ENCODE results near the gene MST1. TPM values are rescaled to one million over a fixed set of nuclear protein-coding genes. Genes with fewer than 3 reads are reported as not detected.
A peak's percentile ranks its signal among the peaks of the same experiment; 100 is the strongest.

Gene MST1
- 12.4 and 21.6 TPM in 2 replicates for total RNA-seq

GRCh38 chr3:49689046-49689907 is at the start of gene MST1, which contains the start of gene RNF123:
Gene MST1 (minus strand): TSS chr3:49689474. CDS start chr3:49688691, 783 bp downstream.
Gene RNF123 (plus strand): TSS chr3:49689557. CDS start chr3:49691166, 1,609 bp downstream.
- TF ChIP-seq CTCF (IDR thresholded peaks at IDR 0.05; ENCODE audit: insufficient read depth, low read length, poor library complexity, severe bottlenecking), result peak; percentile 45
- DNase-seq (ENCODE audit: low read depth), result peak; percentile 45
- H3K36me3 ChIP-seq (ENCODE audit: control insufficient read depth, insufficient read depth, low read length), result peaks cover under 1% of the 10 kb centered on the region
- peaks cover 2% of the 10 kb centered on the region for H3K27me3 ChIP-seq (ENCODE audit: control insufficient read depth, insufficient read depth, low read length)
- H3K4me3 ChIP-seq (ENCODE audit: low read depth, low read length), result peak within 1 kb of the TSS; percentile 88

- Histone ChIP-seq H3K4me3 (ENCODE audit: low read depth, low read length) (no peak overlapping the region), H3K27me3 (ENCODE audit: control insufficient read depth, insufficient read depth, low read length) (no peaks in the 10 kb centered on the region), H3K36me3 (ENCODE audit: control insufficient read depth, insufficient read depth, low read length) (peaks cover 1% of the 10 kb centered on the region)
- no peak for DNase-seq (ENCODE audit: low read depth)
- no peak for TF ChIP-seq CTCF (IDR thresholded peaks at IDR 0.05; ENCODE audit: insufficient read depth, low read length, poor library complexity, severe bottlenecking)
Measured at GRCh38 chr3:49738067-49738713, 48.9 kb upstream of the MST1 start.

GRCh38 chr3:49734752-49735151 is 45.5 kb upstream of the MST1 start:
- no peak for TF ChIP-seq CTCF (IDR thresholded peaks at IDR 0.05; ENCODE audit: insufficient read depth, low read length, poor library complexity, severe bottlenecking)
- H3K36me3 ChIP-seq (ENCODE audit: control insufficient read depth, insufficient read depth, low read length), result peaks cover 2% of the 10 kb centered on the region
- no peaks in the 10 kb centered on the region for H3K27me3 ChIP-seq (ENCODE audit: control insufficient read depth, insufficient read depth, low read length)
- no peak for DNase-seq (ENCODE audit: low read depth)
- no peak overlapping the region for H3K4me3 ChIP-seq (ENCODE audit: low read depth, low read length)

- no peak for TF ChIP-seq CTCF (IDR thresholded peaks at IDR 0.05; ENCODE audit: insufficient read depth, low read length, poor library complexity, severe bottlenecking)
- Histone ChIP-seq H3K4me3 (ENCODE audit: low read depth, low read length) (no peak overlapping the region), H3K27me3 (ENCODE audit: control insufficient read depth, insufficient read depth, low read length) (no peaks in the 10 kb centered on the region), H3K36me3 (ENCODE audit: control insufficient read depth, insufficient read depth, low read length) (peaks cover 2% of the 10 kb centered on the region)
- DNase-seq (ENCODE audit: low read depth), result no peak
Measured at GRCh38 chr3:49733551-49733950, 44.3 kb upstream of the MST1 start.

GRCh38 chr3:49732597-49732996 is 43.3 kb upstream of the MST1 start:
- DNase-seq (ENCODE audit: low read depth), result no peak
- peaks cover 1% of the 10 kb centered on the region for H3K36me3 ChIP-seq (ENCODE audit: control insufficient read depth, insufficient read depth, low read length)
- TF ChIP-seq CTCF (IDR thresholded peaks at IDR 0.05; ENCODE audit: insufficient read depth, low read length, poor library complexity, severe bottlenecking), result no peak
- no peak overlapping the region for H3K4me3 ChIP-seq (ENCODE audit: low read depth, low read length)
- no peaks in the 10 kb centered on the region for H3K27me3 ChIP-seq (ENCODE audit: control insufficient read depth, insufficient read depth, low read length)

All from kidney epithelial cell (primary cell).